Fibroblast of pulmonary artery (primary cell): Measurements from ENCODE around the gene HS3ST5.
A peak's percentile ranks its signal among the peaks of the same experiment; 100 is the strongest.

Experiments
- DNase-seq: peaks from one replicate; pipeline ENCODE4 v3.0.0-alpha.2; 2010; ENCODE audit warnings: low read depth
- H3K4me3 ChIP-seq: replicated peaks from 2 replicates; pipeline ENCODE4 v1.5.1; 2011; ENCODE audit warnings: low read depth, mild to moderate bottlenecking, control low read depth, low read length, moderate library complexity
- TF ChIP-seq, protein P1 (sequence below): IDR thresholded peaks from 2 replicates; pipeline ENCODE4 v1.5.1; 2011; ENCODE audit warnings: mild to moderate bottlenecking, control low read depth, low read length, inconsistent platforms; ENCODE audit errors: missing control alignments

Gene HS3ST5

DNA sequence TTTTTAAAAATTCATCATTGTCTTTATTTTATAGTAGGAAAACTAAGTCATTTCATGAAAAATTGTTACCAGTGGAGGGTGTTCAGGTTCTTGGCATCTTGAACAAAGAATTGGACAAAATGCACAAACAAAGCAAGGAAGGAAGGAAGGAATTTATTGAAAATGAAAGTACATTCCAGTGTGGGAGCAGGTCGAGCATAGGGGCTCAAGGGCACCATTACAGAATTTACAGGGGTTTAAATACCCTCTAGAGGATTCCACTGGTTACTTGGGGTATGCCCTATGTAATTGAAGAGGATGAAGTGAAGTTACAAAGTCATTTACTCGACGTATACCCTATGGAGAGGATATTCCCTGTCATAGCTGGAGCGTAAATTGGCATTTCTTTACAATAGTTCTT lies 334.5 kb downstream of the HS3ST5 start:
- DNase-seq, result no peak
- H3K4me3 ChIP-seq, result peak overlapping the region; percentile 8

DNA sequence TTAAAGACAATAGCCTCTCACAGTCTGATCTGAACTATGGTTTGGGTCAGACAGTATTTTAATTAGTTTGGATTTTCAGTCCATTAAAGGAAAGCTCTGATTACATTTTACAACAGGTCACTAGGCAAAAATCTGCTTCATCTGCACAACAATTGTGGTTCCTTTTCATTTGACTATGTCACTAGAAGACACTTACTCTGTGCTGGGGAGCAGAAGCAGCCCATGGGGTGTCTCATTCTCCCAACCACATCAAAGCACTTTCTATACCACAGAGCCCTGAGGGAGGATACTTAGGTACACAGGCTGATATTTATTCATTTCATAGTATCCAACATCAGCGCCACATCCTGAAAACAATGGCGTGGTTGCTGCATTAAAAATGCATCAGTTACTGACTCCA lies 335.3 kb downstream of the HS3ST5 start:
- no peak for DNase-seq
- TF ChIP-seq, protein P1, sequence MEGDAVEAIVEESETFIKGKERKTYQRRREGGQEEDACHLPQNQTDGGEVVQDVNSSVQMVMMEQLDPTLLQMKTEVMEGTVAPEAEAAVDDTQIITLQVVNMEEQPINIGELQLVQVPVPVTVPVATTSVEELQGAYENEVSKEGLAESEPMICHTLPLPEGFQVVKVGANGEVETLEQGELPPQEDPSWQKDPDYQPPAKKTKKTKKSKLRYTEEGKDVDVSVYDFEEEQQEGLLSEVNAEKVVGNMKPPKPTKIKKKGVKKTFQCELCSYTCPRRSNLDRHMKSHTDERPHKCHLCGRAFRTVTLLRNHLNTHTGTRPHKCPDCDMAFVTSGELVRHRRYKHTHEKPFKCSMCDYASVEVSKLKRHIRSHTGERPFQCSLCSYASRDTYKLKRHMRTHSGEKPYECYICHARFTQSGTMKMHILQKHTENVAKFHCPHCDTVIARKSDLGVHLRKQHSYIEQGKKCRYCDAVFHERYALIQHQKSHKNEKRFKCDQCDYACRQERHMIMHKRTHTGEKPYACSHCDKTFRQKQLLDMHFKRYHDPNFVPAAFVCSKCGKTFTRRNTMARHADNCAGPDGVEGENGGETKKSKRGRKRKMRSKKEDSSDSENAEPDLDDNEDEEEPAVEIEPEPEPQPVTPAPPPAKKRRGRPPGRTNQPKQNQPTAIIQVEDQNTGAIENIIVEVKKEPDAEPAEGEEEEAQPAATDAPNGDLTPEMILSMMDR, result no peak

More for the DNA sequence above, 334.5 kb downstream of the HS3ST5 start:
- TF ChIP-seq, protein P1, result no peak

More for the DNA sequence above, 335.3 kb downstream of the HS3ST5 start:
- no peak overlapping the region for H3K4me3 ChIP-seq
